HL-60 (cell line): ENCODE data around the gene ELOB.
A peak's percentile ranks its signal among the peaks of the same experiment; 100 is the strongest.

ENCODE experiments used
- DNase-seq, 2 experiments: peaks; one replicate each; pipeline ENCODE4 v3.0.0-alpha.2; 2010 to 2020; ENCODE audit warnings: low read depth in 1 of 2, low spot score in 1 of 2
- H3K27ac ChIP-seq: fragments of 250-450 bp; sonication (Bioruptor Pico); replicated peaks from 2 replicates; pipeline ENCODE4 v1.5.1; 2020; ENCODE audit warnings: mild to moderate bottlenecking, moderate library complexity
- H3K27me3 ChIP-seq: fragments of 250-450 bp; sonication (Bioruptor Pico); 2 replicates; pipeline ENCODE4 v1.5.1; 2021; ENCODE audit warnings: mild to moderate bottlenecking, moderate library complexity; ENCODE audit not compliant: insufficient read depth, poor library complexity, severe bottlenecking
- H3K4me3 ChIP-seq: replicated peaks from 2 replicates; pipeline ENCODE4 v1.5.1; 2011; ENCODE audit warnings: mild to moderate bottlenecking, control low read depth, low read length; ENCODE audit not compliant: insufficient read depth
- CTCF ChIP-seq: IDR thresholded peaks from one replicate; pipeline ENCODE4 v1.5.1; 2011; ENCODE audit warnings: low read length, control low read depth, inconsistent platforms; ENCODE audit not compliant: insufficient read depth
- GABPA ChIP-seq: IDR thresholded peaks from 2 replicates; pipeline ENCODE4 v1.6.1; 2012; ENCODE audit warnings: low read depth
- POLR2AphosphoS5 ChIP-seq: IDR thresholded peaks from 2 replicates; pipeline ENCODE4 v1.6.1; 2012; ENCODE audit warnings: low read depth
- SPI1 ChIP-seq: IDR thresholded peaks from 2 replicates; pipeline ENCODE4 v1.6.1; 2012; ENCODE audit warnings: low read depth, mild to moderate bottlenecking, borderline replicate concordance
- TF ChIP-seq, protein P1 (sequence below): IDR thresholded peaks from 2 replicates; pipeline ENCODE4 v1.6.1; 2012; ENCODE audit warnings: low read depth; ENCODE audit not compliant: insufficient replicate concordance

The ELOB gene

GRCh38 chr16:2751577-2752034 is 25.5 kb downstream of the ELOB start:
- H3K27ac ChIP-seq = peak overlapping the region; percentile 96
- DNase-seq = no peak
- TF ChIP-seq SPI1 = no peak
- TF ChIP-seq, protein P1, sequence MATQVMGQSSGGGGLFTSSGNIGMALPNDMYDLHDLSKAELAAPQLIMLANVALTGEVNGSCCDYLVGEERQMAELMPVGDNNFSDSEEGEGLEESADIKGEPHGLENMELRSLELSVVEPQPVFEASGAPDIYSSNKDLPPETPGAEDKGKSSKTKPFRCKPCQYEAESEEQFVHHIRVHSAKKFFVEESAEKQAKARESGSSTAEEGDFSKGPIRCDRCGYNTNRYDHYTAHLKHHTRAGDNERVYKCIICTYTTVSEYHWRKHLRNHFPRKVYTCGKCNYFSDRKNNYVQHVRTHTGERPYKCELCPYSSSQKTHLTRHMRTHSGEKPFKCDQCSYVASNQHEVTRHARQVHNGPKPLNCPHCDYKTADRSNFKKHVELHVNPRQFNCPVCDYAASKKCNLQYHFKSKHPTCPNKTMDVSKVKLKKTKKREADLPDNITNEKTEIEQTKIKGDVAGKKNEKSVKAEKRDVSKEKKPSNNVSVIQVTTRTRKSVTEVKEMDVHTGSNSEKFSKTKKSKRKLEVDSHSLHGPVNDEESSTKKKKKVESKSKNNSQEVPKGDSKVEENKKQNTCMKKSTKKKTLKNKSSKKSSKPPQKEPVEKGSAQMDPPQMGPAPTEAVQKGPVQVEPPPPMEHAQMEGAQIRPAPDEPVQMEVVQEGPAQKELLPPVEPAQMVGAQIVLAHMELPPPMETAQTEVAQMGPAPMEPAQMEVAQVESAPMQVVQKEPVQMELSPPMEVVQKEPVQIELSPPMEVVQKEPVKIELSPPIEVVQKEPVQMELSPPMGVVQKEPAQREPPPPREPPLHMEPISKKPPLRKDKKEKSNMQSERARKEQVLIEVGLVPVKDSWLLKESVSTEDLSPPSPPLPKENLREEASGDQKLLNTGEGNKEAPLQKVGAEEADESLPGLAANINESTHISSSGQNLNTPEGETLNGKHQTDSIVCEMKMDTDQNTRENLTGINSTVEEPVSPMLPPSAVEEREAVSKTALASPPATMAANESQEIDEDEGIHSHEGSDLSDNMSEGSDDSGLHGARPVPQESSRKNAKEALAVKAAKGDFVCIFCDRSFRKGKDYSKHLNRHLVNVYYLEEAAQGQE = no peak
- TF ChIP-seq CTCF = no peak
- TF ChIP-seq POLR2AphosphoS5 = no peak
- TF ChIP-seq GABPA = peak; percentile 44; the same call in 1 of the 2 replicates

DNA sequence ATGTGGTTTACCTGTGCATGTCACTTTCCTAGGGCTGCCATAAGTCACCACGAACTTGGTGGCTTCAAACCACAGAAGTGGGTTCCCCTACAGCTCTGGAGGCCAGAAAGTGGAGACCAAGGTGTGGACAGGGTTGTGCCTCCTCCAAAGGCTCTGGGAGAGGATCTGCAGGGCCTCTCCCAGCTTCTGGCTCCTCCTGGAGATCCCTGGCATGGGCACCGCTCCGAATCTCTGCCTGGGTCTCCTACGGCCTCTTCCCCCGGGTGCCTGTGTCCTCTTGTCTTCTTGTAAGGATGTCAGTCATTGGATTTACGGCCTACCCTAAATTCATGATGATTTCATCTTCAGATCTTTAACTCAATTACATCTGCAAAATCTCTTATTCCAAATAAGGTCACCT is 27.1 kb downstream of the ELOB start:
- no peak for DNase-seq
- no peaks in the 10 kb centered on the region for H3K27me3 ChIP-seq
- TF ChIP-seq POLR2AphosphoS5 (no peak), GABPA (no peak), CTCF (no peak), SPI1 (no peak)
- TF ChIP-seq, protein P1 = no peak
- H3K27ac ChIP-seq = no peak overlapping the region
- no peak overlapping the region for H3K4me3 ChIP-seq

More at GRCh38 chr16:2751577-2752034, 25.5 kb downstream of the ELOB start:
- peak overlapping the region; percentile 50 for H3K4me3 ChIP-seq
- no peaks in the 10 kb centered on the region for H3K27me3 ChIP-seq

GRCh38 chr16:2749476-2749875 is 27.6 kb downstream of the ELOB start:
- Histone ChIP-seq H3K4me3 (no peak overlapping the region), H3K27me3 (no peaks in the 10 kb centered on the region), H3K27ac (no peak overlapping the region)
- DNase-seq = no peak
- TF ChIP-seq SPI1 (no peak), GABPA (no peak), POLR2AphosphoS5 (no peak), CTCF (no peak)
- TF ChIP-seq, protein P1 = no peak
